AG04449 (cell line): Measurements from ENCODE around the gene RAB25.

Experiments
- CTCF ChIA-PET: fragments of 350-600 bp; formaldehyde crosslinking; extraction: SDS; loops from one replicate; lab custom pipeline; 2021; ENCODE audit warnings: antibody characterized with exemption; lab: Yijun Ruan, JAX
- POLR2A ChIA-PET: fragments of 400-600, 350-600 bp; formaldehyde crosslinking; extraction: SDS; loops from one replicate; lab custom pipeline; 2020; ENCODE audit warnings: antibody characterized with exemption, inconsistent platforms; lab: Yijun Ruan, JAX
- DNase-seq: peaks from one replicate; pipeline ENCODE4 v3.0.0-alpha.2; 2010; ENCODE audit warnings: low read depth, low spot score
- H3K4me3 ChIP-seq: 2 replicates; pipeline ENCODE4 v1.5.1; 2011; ENCODE audit warnings: low read depth, mild to moderate bottlenecking, control low read depth, low read length
- TF ChIP-seq, protein P1 (sequence below): IDR thresholded peaks from one replicate; pipeline ENCODE4 v1.5.1; 2011; ENCODE audit warnings: mild to moderate bottlenecking, moderate library complexity, low read length, control low read depth, inconsistent platforms; ENCODE audit not compliant: insufficient read depth; ENCODE audit errors: missing control alignments

The RAB25 gene

DNA sequence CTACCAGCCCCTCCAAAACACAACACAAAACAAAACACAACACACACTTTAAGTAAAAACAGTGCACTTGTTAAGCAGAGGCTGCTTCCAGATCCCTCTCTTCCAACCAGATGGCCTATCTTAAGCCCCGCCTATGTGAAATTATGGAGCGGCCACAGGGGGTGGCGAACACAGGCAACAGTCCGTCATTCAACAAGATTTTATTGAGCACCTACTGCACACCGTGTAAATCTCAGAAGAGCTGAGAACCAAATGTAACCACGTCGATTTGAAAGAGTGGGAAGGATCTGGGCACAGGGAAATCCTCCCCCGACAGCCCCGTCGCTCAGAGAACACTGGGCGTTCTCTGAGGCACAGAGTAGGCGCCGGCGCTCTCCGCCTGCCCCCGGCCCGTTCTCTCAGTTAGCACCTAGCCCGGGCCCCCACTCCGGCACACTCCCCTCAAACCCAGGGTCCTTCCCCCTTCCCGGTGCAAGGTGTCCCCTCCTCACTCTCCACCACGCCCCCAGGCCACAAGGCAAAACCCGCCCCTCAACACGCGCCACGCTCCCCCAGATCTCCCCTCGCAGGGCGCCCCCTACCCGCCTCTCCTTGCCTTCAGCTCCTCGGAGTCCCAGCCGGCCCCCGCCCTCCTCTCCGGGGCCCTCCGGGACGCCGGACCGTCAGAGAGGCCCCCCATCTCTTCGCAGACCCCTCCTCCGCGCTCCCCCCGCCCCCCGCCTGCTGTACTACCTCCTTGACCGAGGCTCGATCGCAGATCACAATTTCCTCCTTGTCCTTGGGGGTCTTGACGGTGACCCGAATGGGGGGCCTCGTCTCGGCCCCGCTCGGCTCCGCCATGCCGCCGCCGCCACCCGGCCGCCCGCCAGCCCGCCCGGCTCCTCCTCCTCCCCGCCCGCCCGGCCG lies 7.8 kb upstream of the RAB25 start:
- peak overlapping the region; percentile 76 for H3K4me3 ChIP-seq
- TF ChIP-seq, protein P1, sequence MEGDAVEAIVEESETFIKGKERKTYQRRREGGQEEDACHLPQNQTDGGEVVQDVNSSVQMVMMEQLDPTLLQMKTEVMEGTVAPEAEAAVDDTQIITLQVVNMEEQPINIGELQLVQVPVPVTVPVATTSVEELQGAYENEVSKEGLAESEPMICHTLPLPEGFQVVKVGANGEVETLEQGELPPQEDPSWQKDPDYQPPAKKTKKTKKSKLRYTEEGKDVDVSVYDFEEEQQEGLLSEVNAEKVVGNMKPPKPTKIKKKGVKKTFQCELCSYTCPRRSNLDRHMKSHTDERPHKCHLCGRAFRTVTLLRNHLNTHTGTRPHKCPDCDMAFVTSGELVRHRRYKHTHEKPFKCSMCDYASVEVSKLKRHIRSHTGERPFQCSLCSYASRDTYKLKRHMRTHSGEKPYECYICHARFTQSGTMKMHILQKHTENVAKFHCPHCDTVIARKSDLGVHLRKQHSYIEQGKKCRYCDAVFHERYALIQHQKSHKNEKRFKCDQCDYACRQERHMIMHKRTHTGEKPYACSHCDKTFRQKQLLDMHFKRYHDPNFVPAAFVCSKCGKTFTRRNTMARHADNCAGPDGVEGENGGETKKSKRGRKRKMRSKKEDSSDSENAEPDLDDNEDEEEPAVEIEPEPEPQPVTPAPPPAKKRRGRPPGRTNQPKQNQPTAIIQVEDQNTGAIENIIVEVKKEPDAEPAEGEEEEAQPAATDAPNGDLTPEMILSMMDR, result peak; percentile 44
- DNase-seq, result no peak
- CTCF ChIA-PET, result interaction anchor here (0.9 to 1.4 kb wide), 6 partner anchors 10 to 172 kb away, joined by 3 to 5 read pairs (median 4); partner anchors contain the start of gene SSR2
- POLR2A ChIA-PET, result no interaction called here

DNA sequence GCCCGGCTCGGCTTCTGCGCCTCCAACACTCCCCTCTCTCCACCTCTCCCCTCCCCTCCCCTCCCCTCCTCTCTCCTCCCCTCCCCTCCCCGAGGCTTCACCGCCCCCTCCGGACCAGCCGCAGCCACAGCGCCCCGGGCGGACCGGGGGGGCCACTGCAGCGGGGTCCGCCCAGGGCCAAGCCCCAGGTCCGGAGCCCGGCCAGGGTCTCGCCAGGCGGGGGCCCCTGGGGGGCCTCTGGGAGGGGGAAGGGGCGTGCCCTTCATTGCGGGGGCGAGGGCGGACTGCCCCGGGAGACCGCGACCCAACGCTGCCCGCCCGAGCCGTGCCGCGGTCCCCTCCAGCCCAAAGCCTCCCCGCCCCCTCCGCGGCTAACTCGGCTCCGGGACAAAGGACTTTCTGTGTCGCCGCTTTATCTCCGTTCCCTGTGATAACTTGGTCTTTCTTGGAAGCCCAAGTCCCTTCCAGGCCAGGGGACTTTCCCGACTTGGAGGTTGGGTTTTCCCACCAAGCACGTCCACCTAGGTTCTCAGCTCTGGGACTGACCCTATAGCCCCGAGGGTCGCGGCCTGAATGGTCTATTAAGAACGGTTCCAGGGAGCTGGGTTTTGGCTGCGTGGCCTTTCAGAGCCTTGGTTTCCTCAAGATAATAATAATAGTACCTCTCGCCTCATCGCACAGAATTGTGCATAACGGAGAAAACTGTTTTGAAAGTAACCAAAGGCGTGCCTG lies 7.0 kb upstream of the RAB25 start, which contains the start of gene UBQLN4:
Gene UBQLN4 (minus strand): TSS at position 31 of the 732 bp plus-strand sequence. CDS start 97 bp downstream, outside the sequence.
- peak within 1 kb of the TSS; percentile 99 for H3K4me3 ChIP-seq
- POLR2A ChIA-PET, result interaction anchor here (0.6 kb wide), 1 partner anchor 687 kb away, joined by 3 read pairs; the partner anchor contains the start of gene MRPL24
- TF ChIP-seq, protein P1, result peak; percentile 77
- CTCF ChIA-PET, result interaction anchor here (0.6 to 1.4 kb wide), 5 partner anchors 11 to 76 kb away, joined by 3 to 4 read pairs (median 3); no protein-coding TSS in a partner anchor
- DNase-seq, result no peak

DNA sequence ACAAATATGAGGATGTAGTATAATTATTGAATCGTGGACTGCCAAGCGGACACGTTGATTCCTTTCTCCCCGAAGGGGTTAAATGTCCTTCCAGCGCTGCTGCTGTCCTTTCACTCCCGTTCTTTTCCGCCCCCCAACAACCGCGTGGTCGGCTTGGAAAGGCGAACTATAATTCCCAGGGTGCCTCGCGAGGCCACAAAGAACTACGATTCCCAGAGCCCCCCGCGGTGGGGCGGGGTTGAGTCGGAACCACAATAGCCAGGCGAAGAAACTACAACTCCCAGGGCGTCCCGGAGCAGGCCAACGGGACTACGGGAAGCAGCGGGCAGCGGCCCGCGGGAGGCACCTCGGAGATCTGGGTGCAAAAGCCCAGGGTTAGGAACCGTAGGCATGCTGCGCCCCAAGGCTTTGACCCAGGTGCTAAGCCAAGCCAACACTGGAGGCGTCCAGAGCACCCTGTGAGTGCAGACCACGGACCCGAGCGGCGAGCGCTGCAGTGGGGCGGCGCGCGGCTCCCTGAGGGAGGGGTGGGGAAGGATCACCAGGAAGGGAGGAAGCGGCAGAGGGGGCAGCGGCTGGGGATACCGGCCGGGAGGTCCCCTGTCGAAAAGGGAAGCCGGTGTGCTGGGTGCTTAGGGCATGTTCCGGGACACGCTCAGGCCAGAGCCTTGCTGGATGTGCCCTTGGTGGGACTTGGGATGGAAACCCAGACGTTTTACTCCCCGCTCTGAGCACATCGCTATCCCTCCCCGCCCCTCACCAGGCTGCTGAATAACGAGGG lies 6.3 kb upstream of the RAB25 start, which contains the start of gene LAMTOR2:
Gene LAMTOR2 (plus strand): TSS at position 283 of the 781 bp plus-strand sequence. CDS start 108 bp downstream, at position 391.
- POLR2A ChIA-PET, result interaction anchor here (0.6 kb wide), 1 partner anchor 686 kb away, joined by 3 read pairs; the partner anchor contains the start of gene MRPL24
- TF ChIP-seq, protein P1, result no peak
- H3K4me3 ChIP-seq, result peak within 1 kb of the TSS; percentile 99
- DNase-seq, result peak; percentile 67
- CTCF ChIA-PET, result interaction anchor here (0.6 to 3.3 kb wide), 5 partner anchors 11 to 75 kb away, joined by 3 to 27 read pairs (median 4); no protein-coding TSS in a partner anchor

DNA sequence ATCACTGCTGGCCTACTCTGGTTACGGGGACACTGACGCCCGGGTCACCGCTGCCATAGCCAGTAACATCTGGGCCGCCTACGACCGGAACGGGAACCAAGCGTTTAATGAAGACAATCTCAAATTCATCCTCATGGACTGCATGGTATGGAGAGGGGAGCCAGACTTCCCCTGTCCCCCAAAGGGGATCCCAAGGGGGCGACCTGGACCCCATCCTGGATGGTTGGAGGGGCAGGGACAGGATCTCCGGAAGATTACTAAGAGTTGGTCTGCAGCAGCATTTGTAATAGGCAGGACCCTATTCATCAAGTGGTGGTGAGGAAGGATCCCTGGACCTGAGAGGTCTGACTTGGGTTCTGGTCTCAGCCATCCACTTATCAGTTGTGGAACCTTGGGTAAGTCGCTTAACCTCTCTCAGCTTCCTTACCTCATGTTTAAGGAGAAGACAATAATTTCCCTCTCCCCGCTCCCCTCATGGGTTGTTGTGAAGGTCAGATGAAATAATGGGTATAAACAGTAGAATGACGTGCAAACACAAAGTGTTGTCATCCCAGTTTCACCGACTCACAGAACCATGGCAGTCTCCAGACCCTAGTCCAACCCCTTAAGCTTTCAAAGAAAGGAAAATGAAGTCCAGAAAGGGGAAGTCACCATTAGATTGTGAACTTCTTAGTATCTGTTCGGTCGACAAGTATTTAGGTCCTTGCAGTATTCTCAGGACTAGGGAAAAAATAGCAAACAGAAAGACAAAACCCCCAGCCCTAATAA lies 5.5 kb upstream of the RAB25 start:
- TF ChIP-seq, protein P1, result no peak
- H3K4me3 ChIP-seq, result peak overlapping the region; percentile 99
- ChIA-PET POLR2A (no interaction called here), CTCF (interaction anchor here (1.3 to 3.3 kb wide), 2 partner anchors 10 to 23 kb away, joined by 3 to 27 read pairs; no protein-coding TSS in a partner anchor)
- no peak for DNase-seq

DNA sequence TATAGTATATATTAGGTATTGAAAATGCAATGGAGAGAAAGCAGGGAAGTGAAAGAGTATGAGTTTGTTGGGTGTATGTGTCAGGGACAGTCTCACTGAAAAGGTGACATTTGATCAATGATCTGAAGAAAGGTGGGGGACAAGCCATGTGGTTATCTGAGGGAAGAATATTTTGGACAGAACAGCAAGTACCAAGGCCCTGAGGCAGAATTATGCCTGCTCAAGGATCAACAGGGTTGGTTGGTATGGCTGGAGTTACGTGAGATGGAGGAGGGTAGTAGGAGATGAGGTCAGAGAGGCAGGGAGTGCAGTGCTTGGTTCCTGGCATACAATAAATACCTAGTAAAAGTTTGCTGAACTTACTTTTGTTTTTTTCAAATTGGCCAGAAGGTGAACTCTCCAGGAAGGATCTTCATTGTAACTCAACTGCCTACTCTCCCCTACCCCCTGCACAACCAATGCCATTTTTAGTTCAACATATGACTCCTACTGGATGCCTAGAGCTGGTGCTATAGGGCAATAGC lies 4.6 kb upstream of the RAB25 start:
- POLR2A ChIA-PET, result no interaction called here
- CTCF ChIA-PET, result interaction anchor here (1.3 to 3.3 kb wide), 2 partner anchors 9 to 23 kb away, joined by 3 to 27 read pairs; no protein-coding TSS in a partner anchor
- no peak for DNase-seq
- TF ChIP-seq, protein P1, result no peak
- no peak overlapping the region for H3K4me3 ChIP-seq
